Frontal cortex (tissue), 4 donors: ENCODE results near the gene DNAJC5. TPM values are rescaled to one million over a fixed set of nuclear protein-coding genes. Genes with fewer than 3 reads are reported as not detected.
"Not testable (repeated sequence)": the region's sequence is repeated elsewhere in the genome, so short reads cannot be mapped to it uniquely, and the experiment has no call there.

Source experiments
- DNase-seq, 2 donors: peaks; one replicate each; pipeline ENCODE4 v3.0.0; 2012; ENCODE audit warnings: low spot score in 2 of 2
- FAIRE-seq: peaks from 2 replicates; lab custom pipeline; 2012; peaks lifted over from hg19 to GRCh38; lab: Jason Lieb, UNC
- total RNA-seq: library from RNA; depleted of rRNA; stranded (reverse); fragments of >200 nt; gene quantifications from one replicate; pipeline ENCODE4 v1.2.3, GENCODE V29; 2014
- donor health status: control.
- donor health status: control.
- donor health status: control.

The DNAJC5 gene
- total RNA-seq, 1 donor from 2014 or later: 102 TPM

DNA sequence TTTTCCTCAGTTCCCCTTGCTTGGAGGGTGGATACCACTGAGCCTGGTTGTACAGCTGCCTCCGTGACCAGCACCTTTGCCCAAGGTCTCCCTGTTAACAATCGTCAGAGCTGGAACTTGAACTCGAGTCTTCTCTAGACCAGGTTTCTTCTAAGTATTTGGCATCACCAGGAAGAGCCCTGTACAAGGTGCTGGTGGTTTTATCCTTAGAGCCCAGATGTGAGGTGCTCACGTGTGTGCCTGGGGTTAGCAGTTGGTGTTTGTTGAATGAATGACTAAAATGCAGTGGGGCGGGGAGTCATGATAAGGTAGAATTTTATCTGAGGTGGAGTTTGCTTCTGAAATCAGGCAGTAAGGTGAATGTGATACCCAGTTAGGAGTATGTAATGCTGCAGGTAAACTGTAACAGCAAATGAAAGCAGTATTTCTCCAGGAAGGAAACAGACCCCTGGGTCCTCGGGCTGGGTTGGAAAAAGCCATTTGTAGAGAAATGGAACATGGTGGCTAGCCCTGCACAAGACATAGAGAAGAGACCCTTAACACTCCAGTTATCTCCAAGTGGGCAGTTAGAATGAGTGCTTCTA, 3.1 kb downstream of the DNAJC5 start:
- FAIRE-seq (no peak), DNase-seq (no peak)

DNA sequence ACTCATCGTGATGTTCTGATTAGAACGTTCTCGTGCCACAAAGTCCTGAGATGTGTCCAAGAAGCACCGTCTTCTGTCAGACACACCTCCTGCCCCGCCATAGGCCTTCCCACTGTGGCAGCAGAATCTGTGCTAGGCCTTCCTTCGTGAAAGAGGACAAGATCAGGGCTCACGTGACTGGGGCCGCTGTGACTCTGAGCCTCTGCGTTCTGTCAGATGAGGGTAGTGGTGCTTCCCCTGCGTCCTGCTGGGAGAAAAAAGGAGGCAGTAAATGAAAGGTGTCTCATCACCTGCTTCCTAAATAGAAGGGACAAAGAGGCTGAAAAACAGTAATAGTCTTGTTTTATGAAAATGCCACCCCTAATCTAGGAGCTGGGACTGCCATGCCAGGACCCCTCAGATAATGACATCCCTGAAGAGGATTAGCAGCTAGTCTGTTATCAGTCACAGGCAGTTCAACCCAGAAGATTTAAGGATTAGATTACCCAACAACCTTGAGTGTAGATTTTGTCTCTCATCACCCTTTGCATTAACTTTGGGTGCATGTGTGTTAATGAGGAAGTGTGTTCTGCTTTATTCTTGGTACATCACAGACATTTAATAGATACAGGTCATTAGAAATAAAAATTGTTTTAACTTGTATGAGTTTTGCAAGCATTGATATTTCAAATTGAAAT, 4.1 kb downstream of the DNAJC5 start:
- DNase-seq (no peak), FAIRE-seq (no peak)

DNA sequence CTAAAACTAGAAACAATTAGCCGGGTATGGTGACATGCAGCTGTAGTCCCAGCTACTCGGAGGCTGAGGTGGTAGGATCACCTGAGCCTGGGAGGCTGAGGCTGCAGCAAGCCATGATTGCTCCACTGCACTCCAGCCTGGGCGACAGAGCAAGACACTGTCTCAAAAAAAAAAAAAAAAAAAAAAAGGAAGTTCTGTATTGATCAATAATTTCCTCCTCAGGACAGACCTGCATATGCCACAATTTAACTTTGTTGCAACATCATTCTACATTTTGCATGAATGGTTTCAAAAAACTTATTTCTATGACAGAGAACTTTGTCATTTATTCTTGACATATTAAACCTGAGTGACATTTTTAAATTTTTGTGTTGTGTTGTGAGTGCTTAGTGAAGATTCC, 5.5 kb downstream of the DNAJC5 start:
- DNase-seq (no peak), FAIRE-seq (no peak)

DNA sequence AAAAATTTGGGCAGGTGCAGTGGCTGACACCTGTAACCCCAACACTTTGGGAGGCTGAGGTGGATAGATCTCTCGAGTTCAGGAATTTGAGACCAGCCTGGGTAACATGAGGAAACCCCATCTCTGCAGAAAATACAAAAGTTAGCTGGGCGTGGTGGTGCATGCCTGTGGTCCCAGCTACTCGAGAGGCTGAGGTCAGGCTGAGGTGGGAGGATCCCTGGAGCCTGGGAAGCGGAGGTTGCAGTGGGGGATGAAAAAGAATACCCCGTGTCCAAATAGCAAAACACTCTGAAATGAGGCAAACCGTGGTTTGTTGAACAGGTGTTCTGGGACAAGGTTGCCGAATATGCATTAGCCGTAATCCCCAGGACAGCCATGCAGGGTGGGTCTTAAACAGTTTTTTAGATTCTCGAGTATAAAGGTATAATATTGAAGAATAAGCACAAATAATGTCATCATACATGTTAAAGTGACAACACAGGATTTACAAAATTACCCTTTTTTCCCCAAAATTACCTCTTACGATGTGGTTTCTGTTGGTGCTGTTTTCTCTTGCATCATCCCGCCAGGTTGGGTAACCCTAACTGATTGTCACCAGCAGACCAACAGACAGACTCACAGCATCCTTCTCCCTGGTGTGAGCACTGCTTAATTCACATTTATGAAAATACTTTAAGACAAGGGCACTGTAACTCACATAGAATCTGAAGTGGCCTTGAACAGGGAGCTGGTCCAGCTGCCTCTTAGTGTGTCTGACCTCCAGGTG, 9.1 kb downstream of the DNAJC5 start:
- FAIRE-seq: no peak
- no peak for DNase-seq

DNA sequence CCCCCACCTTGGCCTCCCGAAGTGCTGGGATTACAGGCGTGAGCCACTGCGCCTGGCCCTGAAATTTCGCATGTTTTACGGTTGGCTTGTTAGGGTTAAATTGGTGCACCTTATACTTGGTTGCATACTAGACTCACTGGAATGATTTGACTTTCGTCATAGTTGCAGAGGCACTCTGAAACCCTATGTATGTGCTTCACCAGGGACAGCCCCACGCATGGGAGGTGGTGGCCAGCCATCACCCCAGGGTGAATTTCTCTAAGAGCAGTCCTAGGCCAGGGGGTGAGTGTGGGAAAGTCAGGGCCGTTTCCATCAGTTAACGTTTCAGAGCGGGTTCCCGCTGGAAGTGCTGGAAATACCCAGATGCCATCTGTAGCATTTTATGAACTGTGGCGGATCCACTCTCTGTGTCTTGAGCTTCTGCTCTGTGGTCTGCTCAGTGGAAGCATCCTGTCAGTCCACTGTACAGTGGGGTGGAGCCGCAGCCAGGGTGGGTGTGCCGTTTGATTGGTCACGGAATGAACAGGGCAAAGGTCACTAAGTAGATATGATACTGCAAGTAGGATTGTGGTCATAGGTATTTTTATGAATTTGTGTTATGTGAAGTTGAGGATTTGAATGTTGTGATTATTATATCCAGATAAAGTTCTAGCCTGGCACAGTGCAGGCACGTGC, 13.2 kb downstream of the DNAJC5 start:
- DNase-seq (no peak), FAIRE-seq (no peak)

DNA sequence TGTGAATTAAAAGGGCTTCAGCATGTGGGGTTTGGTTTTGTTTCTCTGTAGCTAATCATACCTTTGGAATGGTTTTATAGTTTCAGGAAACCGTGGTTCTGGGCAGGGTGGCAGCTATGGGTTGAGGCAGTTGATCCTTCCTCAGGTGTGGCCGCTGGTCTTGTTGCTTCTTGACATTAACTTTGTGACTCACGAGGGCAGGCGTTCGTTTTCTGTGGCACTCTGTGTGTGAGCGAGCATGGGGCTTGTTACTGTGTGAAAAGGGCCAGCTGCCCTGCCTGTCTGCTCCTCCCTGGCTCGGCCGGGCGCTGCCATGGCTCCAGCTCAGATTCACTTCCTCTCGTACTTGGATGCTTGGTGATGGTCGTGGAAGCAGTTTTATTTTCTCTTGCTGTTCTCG, 16.2 kb downstream of the DNAJC5 start:
- DNase-seq (no peak), FAIRE-seq (no peak)

DNA sequence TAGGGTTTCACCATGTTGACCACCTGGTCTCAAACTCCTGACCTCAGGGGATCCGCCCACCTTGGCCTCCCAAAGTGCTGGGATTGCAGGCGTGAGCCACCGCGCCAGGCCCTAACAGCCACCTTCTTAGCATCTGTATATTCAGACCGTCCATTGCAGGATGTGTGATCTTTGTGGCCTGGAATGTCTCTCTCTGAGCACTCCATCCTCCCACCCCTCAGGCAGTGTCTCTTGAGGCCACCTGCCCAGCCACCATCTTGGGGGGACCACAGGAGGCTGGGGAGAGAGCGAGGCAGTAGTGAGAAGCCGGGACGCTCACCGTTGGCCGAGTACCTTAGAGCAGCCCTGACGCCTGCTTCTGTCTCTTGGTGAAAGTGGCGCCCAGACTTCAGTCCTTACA, 18.8 kb downstream of the DNAJC5 start:
- FAIRE-seq (no peak), DNase-seq (no peak)

DNA sequence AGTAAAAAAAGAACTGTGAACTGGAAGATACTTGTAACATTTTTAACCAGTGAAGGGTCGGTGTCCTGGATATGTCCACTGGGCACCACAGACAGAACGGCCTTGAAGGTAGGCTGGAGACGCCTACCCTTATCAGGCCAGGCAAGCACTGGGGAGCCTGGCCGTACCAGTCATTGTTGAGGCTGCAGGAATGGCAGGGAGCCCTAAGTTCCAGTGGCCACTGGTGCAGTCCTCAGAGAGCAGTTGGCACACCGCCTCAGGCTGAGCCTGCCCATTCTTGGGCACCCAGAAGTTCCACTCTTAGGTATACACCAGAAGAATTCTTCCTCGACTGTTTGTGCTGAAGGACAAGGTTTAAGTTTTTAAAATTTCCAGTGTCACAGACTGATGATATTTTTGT, 20.5 kb downstream of the DNAJC5 start:
- FAIRE-seq (no peak), DNase-seq (no peak)

DNA sequence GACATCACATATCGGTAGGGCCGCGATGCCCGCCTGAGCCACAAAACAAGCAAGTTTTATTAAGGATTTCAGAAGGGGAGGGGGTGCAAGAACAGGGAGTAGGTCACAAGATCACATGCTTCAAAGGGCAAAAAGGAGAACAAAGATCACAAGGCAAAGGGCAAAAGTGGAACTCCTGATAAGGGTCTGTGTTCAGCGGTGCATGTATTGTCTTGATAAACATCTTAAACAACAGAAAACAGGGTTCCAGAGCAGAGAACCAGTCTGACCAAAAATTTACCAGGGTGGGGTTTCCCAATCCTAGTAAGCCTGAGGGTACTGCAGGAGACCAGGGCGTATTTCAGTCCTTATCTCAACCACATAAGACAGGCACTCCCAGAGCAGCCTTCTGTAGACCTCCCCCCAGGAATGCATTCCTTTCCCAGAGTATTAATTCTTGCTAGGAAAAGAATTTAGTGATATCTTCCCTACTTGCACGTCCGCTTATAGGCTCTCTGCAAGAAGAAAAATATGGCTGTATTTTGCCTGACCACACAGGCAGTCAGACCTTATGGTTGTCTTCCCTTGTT, 21.5 kb downstream of the DNAJC5 start:
- DNase-seq, FAIRE-seq: not testable (repeated sequence)

DNA sequence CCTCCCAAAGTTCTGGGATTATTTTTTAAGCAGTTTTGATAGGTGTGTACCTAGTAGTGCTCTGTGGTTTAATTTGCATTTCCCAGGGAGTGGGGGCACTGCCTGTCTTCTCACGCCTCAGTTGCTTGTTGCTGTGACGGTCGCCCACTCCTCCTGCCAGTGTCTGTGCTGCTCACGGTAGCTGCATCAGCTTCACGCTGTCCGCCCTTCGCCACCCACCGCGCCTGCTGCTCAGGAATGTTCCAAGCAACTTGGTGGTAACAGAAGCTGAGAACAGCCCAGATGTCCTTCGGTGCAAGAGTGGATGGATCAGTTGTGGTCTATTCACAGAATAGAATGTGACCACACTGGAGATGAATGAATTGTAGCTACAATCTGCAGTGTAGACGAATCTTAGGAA, 22.9 kb downstream of the DNAJC5 start:
- DNase-seq: no peak
- FAIRE-seq: no peak

DNA sequence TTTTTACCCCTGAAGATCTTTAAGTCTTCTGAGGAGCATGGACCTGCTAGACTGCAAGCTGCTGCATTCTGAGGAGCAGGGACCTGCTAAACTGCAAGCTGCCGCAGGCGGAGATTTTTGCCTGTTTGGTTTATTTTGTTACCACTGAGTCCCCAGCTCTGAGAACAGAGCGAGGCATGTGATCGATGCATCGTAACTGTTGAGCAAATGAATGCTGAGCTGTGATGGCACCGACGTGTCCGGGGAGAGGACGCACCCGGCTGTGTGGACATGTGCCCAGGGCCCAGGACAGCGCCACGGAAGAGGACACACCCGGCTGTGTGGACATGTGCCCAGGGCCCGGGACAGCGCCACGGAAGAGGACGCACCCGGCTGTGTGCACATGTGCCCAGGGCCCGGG, 24.2 kb downstream of the DNAJC5 start:
- DNase-seq: no peak
- FAIRE-seq: no peak

DNA sequence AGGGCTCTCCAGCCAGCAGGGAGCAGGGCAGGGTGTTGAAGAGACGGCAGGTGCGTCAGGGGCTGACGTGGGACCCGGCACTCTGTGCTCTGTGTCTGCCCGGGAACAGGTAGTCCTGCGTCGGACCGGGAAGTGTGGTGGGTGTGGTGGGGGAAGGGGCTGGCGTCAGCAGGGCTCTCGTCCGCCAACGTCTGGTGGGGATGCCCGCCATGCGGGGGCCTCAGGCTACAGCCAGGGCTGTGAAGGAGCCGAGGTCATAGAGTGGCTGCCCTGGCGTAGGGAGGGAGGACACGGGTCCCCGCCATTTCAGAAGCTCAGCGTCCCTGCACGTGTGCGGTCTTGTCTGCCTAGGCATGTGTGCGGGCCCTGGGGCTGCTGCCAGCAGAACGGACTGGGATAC, 25.3 kb downstream of the DNAJC5 start:
- DNase-seq (no peak), FAIRE-seq (no peak)

DNA sequence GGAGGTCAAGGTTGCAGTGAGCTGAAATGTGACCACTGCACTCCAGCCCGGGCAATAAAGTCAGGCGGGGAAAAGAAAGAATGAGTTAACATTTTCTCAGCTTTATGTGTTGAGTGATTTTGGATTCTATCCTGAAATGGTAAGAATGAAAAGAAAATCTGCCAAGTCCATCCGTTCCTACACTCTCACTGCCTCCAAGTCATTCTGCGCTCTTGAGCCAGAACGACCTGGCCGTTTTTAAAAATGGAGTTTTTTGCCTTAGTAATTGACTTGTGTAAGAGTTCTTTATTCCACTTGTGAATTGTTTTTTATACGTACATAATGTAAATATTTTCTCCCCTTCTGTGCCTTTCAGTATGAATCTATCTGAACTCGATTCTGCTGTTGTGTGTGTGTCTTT, 28.7 kb downstream of the DNAJC5 start:
- FAIRE-seq: no peak
- DNase-seq: no peak

DNA sequence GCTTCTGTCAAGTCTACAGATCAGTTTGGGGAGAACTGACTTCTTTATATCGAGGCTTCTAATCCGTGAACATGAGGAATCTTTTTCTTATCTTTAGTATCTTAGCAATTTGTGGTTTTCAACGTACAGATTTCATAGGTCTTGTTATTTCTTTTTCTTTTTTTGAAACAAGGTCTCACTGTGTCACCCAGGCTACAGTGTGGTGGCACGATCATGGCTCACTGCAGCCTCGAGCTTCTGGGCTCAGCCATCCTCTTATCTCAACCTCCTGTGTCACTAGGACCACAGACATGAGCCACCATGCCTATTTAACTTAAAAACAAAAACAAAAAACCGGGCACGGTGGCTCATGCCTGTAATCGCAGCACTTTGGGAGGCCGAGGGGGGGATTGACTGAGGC, 29.3 kb downstream of the DNAJC5 start:
- FAIRE-seq (no peak), DNase-seq (no peak)

DNA sequence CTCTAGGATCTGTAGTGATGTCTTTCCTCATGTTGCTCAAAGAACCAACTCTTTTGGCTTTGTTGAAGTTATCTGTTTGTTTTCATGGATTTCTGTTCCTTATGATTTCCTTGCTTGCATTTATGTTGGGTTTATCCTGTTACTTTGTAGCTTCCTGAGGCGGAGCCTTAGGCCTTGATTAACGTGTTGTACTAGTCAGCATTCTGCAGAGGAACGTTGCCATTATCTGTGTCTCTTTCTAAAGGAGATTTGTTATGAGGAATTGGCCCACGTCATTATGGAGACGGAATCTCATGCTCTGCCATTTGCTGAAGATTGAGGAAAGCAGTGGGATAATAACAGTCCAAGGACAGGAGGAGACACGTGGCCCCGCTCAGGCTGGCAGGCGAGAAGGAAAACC, 31.4 kb downstream of the DNAJC5 start:
- FAIRE-seq: no peak
- no peak for DNase-seq

DNA sequence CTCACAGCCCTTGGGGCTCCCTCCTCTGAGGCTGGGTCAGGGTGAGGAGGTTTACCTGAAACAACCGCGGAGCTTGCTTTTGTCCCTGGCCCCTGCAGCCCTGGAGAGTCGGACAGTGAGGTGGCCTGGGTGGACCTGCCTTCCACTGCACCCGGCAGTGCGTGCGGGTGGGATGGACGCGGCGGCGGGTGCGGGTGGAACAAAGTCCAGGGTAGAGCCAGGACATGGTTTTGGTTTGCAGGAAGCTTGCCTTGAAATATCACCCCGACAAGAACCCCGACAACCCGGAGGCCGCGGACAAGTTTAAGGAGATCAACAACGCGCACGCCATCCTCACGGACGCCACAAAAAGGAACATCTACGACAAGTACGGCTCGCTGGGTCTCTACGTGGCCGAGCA, 34.1 kb downstream of the DNAJC5 start:
- no peak for DNase-seq
- no peak for FAIRE-seq

DNA sequence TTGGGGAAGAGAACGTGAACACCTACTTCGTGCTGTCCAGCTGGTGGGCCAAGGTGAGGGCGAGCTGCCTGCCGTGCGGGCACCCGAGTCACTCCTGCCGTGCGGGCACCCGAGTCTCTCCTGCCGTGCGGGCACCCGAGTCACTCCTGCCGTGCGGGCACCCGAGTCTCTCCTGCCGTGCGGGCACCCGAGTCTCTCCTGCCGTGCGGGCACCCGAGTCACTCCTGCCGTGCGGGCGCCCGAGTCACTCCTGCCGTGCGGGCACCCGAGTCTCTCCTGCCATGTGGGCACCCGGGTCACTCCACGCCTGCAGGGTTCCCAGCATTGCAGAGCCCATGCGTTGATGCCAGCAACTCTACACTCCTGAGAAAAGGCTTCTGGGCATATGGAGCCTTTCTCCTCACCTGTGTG, 34.6 kb downstream of the DNAJC5 start:
- not testable (repeated sequence) for FAIRE-seq, DNase-seq

DNA sequence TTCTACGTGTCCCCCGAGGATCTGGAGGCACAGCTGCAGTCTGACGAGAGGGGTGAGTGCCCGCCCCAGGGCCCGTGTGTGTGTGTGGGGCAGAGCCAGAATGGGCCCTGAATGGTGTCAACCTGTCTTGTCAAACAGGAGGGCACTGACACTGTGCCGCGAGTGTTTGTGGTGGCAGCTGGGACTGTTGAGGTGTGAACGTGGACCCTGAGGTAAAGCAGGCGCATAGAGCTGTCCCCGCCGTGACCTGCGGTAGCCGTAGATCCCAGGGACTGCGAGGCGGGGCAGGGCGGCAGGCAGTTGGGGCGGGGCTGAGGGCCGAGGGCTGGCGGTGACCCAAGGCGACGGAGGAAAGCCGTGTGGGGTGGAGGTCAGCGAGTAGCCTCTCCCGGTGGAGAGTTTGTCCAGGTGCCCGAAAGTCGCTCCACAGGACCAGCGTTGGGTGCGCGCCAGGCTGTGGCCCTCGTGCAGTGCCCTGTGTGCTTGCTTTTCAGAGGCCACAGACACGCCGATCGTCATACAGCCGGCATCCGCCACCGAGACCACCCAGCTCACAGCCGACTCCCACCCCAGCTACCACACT, 36.1 kb downstream of the DNAJC5 start:
- no peak for DNase-seq
- FAIRE-seq: no peak

DNA sequence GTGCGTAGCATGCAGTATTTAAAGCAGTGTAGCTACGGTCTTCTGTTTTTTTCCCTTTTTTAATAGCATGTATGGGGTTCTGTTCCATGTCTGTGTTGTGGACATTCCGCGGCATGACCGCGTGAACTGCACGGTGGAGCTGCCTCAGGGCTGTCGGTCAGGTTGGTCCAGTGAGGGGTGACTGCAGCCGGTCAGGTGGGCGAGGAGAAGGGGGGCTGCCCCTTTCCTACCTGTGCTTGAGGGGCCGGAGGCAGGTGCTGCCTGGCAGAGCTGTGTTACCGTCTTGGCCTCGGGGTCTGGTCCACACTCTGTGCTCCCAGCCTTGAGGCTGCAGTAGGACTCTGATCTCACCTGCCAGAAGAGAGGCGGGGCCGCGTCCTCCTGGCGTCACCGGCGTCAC, 36.8 kb downstream of the DNAJC5 start:
- FAIRE-seq (no peak), DNase-seq (no peak)

DNA sequence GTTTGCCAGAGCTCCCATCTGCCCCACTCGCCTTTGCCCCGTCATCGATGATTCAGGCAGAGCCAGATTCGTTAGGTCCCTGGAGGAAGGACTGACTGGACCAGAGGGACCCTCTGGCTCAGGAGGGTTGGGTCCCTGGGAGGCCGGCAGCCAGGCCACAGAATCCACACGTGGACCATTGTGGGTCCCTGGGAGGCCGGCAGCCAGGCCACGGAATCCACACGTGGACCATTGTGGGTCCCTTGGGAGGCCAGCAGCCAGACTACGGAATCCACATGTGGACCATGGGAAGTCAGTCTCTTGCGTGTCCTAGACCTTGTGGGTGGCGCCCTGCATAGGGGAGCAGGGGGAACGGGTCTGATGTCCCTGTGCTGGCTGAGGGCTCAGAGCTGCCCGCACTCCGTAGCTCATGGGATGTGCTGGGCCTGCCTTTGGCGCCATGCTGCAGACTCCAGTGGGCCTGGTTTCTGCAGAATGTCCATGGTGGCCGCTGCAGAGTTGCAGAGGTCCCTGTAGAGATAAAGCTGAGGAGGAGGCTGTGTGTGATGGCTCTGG, 37.8 kb downstream of the DNAJC5 start:
- DNase-seq: no peak
- no peak for FAIRE-seq
